Right lobe of liver (tissue), 4 donors: Measurements from ENCODE around the gene SLC19A2.

Experiments used
- CTCF ChIP-seq, 4 donors: fragments of 200-600 bp in 3 of 4; fragments of 450-650 bp in 1 of 4; IDR thresholded peaks; one replicate each; pipeline versions ENCODE4 v1.5.1 to v1.8.0; 2016 to 2022; ENCODE audit warnings: antibody characterized with exemption in 4 of 4, mild to moderate bottlenecking in 2 of 4
- POLR2A ChIP-seq: fragments of 450-650 bp; IDR thresholded peaks from one replicate; pipeline ENCODE4 v1.6.1; 2017; ENCODE audit warnings: antibody characterized with exemption, mild to moderate bottlenecking
- donor health status: DM: no; HTN: no; CAD: no.
- donor health status: DM: no; HTN: no; CAD: no.
- donor health status: DM: no; HTN: yes; CAD: no.

GRCh38 chr1:169527451-169528214 is 41.9 kb upstream of the SLC19A2 start:
- TF ChIP-seq POLR2A (no peak), CTCF (IDR thresholded peaks at IDR 0.05) (no peak)
